Esophagus (tissue), 2 donors: ENCODE data around the gene NTRK3. TPM values are rescaled to one million over a fixed set of nuclear protein-coding genes. Genes with fewer than 3 reads are reported as not detected.

Experiments used
- H3K27ac ChIP-seq, 2 donors: one replicate each; pipeline ENCODE4 v1.5.1; 2013; ENCODE audit warnings: low read depth in 2 of 2, mild to moderate bottlenecking in 2 of 2, inconsistent platforms in 1 of 2, low read length in 1 of 2, moderate library complexity in 1 of 2
- H3K27me3 ChIP-seq, 2 donors: one replicate each; pipeline ENCODE4 v1.6.1; 2013; ENCODE audit warnings: low read length in 2 of 2, control low read depth in 1 of 2, mild to moderate bottlenecking in 1 of 2; ENCODE audit not compliant: insufficient read depth in 2 of 2, control insufficient read depth in 1 of 2
- H3K36me3 ChIP-seq, 2 donors: one replicate each; pipeline ENCODE4 v1.6.1; 2013; ENCODE audit warnings: low read length in 1 of 2; ENCODE audit not compliant: control insufficient read depth in 2 of 2, insufficient read depth in 2 of 2
- H3K4me1 ChIP-seq, 2 donors: one replicate each; pipeline ENCODE4 v1.6.1; 2013; ENCODE audit warnings: low read length in 1 of 2; ENCODE audit not compliant: control insufficient read depth in 2 of 2, insufficient read depth in 2 of 2
- H3K4me3 ChIP-seq, 2 donors: one replicate each; pipeline ENCODE4 v1.5.1; 2013; ENCODE audit warnings: low read length in 2 of 2, mild to moderate bottlenecking in 2 of 2, low read depth in 1 of 2, moderate library complexity in 1 of 2
- H3K9me3 ChIP-seq, 2 donors: one replicate each; pipeline ENCODE4 v1.6.1; 2013; ENCODE audit warnings: mild to moderate bottlenecking in 2 of 2, low read depth in 1 of 2, low read length in 1 of 2, moderate library complexity in 1 of 2; ENCODE audit not compliant: control insufficient read depth in 2 of 2, insufficient read depth in 1 of 2
- WGBS, 2 donors: extraction: QIAGEN DNeasy Blood & Tissue Kit; methylation state at CpG; one replicate each; pipeline ENCODE4 v1.1.7; 2013; 5-methylcytosine and 5-hydroxymethylcytosine counted together
- polyA plus RNA-seq, 2 donors: library from polyadenylated mRNA; stranded (reverse); fragments of 200-250 nt; gene quantifications; one replicate each; pipeline ENCODE4 v1.2.3, GENCODE V29; 2013
- donor health status: healthy with polysubstance abuse.
- donor health status: Bipolar disorder and iron deficiency.

The NTRK3 gene
- polyA plus RNA-seq, 2 donors = 0.61 to 0.77 TPM

DNA sequence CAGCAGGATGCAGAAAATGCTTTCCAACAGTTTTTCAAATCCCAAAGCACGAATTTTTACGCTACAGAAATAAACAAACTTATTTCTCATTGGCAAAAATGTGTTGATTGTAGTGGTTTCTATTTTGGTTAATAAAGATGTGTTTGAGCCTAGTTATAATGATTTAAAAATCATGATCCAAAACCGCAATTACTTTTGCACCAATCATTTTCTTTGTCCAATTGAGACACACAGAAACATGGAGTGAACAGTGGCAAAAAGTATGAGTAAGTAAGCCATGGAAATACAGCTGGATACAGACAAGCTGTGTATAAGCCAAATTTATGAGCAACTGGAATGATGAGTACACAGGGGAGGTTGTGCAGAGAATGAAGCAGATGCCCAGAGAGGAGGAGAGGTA lies 427.9 kb downstream of the NTRK3 start:
- Histone ChIP-seq H3K36me3 (no peaks in the 10 kb centered on the region), H3K9me3 (peaks cover 0 to 3% of the 10 kb centered on the region in 2 donors), H3K4me1 (no peaks in the 10 kb centered on the region), H3K27ac (no peak overlapping the region), H3K4me3 (no peak overlapping the region), H3K27me3 (no peaks in the 10 kb centered on the region)
- WGBS, 2 donors = 77 to 81% methylated on average over 3 of the region's 3 CpGs

DNA sequence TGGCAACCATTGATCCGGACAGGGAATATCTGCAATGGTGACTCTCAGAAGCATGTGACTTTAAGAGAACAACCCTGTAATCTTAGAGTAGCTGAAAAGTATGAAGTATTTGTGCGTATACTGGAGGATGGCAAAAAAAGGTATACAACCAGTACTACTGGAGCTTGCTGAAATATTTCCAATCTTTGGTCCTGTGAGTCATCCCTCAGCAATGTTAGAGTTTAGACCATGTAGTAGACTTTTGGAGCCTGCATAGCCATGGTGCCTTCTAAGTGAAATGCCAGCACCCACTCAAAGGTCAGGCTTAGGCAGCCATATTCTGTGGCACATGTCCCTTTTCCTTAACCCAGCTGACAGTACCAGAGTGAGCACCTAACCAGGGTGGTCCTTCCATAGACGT lies 429.4 kb downstream of the NTRK3 start:
- Histone ChIP-seq H3K27ac (no peak overlapping the region), H3K9me3 (peaks cover 0 to 3% of the 10 kb centered on the region in 2 donors), H3K4me3 (no peak overlapping the region), H3K4me1 (no peaks in the 10 kb centered on the region), H3K27me3 (peaks cover 0 to 2% of the 10 kb centered on the region in 2 donors), H3K36me3 (no peaks in the 10 kb centered on the region)
- WGBS, 2 donors = 77 to 79% methylated on average over 3 of the region's 3 CpGs

DNA sequence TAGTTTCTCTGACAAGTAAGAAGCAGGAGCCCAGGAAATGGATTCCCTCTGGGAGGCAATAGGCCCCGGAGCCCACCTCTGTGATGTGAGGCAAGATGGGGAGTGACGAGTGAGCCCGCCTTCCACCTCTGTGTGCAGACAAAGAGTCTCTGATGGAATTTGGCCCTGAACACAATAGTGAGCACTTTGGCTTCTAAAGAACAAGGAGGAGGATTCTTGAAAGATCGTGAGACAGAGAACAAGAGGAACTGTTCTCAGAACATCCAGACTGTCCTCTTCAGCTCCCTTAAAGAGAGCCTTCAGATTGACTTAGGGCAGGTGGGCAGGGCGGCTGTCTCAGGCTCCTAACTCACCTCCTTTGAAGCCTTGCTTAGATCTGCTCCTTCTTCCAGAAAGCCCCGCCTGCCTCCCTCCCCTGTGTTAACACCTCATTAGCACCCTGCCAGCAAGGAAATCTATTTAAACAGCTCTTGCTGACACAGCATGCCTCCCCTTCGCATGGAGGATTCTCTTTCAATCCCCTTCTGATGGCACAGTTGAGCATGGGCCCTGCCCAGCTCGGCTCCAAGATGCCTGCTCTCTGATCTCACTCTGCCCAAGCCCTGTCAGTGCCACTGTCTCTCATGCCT lies 430.3 kb downstream of the NTRK3 start:
- H3K4me3 ChIP-seq = no peak overlapping the region
- H3K27ac ChIP-seq = no peak overlapping the region
- peaks cover 0 to 2% of the 10 kb centered on the region in 2 donors for H3K27me3 ChIP-seq
- peaks cover 0 to 3% of the 10 kb centered on the region in 2 donors for H3K9me3 ChIP-seq
- 41% methylated on average over 8 of the region's 8 CpGs for WGBS, 2 donors
- H3K4me1 ChIP-seq = no peaks in the 10 kb centered on the region
- no peaks in the 10 kb centered on the region for H3K36me3 ChIP-seq

DNA sequence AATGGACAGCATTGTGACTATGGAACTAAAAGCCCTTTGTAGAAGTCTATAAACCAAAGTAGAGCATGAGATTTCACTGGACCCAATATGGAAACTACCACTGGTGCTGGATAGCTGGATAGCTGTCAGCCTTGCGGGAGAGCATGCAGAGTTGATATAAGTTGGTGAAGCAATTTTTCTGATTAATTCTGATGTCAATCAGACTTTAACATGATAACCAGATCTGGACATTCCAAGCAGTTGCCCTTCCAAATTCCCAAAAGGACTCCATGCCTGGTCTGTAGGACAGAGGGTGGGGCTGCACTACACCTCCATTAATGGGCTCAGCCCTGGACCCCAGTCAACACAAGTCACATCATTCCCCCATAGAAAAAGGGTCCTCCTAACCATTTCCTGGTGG lies 437.8 kb downstream of the NTRK3 start:
- H3K27me3 ChIP-seq = peaks cover 0 to 2% of the 10 kb centered on the region in 2 donors
- no peak overlapping the region for H3K27ac ChIP-seq
- H3K4me3 ChIP-seq = no peak overlapping the region
- no peaks in the 10 kb centered on the region for H3K4me1 ChIP-seq
- H3K9me3 ChIP-seq = no peaks in the 10 kb centered on the region
- no peaks in the 10 kb centered on the region for H3K36me3 ChIP-seq
- WGBS, 2 donors = 88 to 92% methylated on average over 1 of the region's 1 CpG

DNA sequence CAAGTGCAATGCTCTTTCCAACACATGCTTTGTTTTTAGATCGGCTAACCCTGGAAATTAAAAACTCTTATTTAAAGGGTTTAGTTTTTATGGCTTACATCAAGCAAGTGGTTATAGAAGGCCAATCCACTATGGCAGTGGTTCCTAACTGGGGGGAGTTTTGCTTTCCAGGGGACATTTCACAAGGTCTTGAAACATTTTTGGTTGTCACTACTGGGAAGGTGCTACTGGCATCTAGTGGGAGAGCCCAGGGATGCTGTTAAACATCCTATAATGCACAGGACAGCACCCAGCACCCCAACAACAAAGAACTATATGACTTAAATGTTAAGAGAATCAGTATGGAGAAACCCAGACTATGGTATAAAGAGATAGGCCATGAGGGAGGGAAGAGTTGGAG lies 439.0 kb downstream of the NTRK3 start:
- Histone ChIP-seq H3K4me3 (no peak overlapping the region), H3K9me3 (no peaks in the 10 kb centered on the region), H3K4me1 (no peaks in the 10 kb centered on the region), H3K27me3 (no peaks in the 10 kb centered on the region), H3K27ac (no peak overlapping the region), H3K36me3 (no peaks in the 10 kb centered on the region)
- 95% methylated on average over 1 of the region's 1 CpG for WGBS, 2 donors

DNA sequence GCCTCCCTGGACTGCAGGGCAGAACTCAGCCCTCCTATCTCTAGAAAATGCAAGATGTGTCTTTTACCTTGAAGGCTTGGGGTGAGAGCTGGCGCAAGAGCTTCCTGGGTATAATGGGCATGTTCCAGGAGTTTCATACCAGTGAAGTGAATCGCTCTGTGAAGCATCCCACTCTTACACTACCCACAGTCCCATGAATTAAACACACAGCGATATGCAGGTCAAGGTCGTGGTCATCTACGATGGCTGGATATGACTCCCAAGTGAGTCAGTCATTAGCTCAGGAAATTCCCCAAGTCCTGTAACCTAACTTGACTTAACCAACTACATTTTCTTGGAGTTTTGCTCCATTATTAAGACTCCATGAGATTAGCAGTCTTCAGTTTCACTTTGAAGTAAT lies 439.7 kb downstream of the NTRK3 start:
- Histone ChIP-seq H3K4me1 (no peaks in the 10 kb centered on the region), H3K36me3 (no peaks in the 10 kb centered on the region), H3K9me3 (no peaks in the 10 kb centered on the region), H3K4me3 (no peak overlapping the region), H3K27ac (no peak overlapping the region), H3K27me3 (no peaks in the 10 kb centered on the region)
- WGBS, 2 donors = 72 to 75% methylated on average over 5 of the region's 5 CpGs

DNA sequence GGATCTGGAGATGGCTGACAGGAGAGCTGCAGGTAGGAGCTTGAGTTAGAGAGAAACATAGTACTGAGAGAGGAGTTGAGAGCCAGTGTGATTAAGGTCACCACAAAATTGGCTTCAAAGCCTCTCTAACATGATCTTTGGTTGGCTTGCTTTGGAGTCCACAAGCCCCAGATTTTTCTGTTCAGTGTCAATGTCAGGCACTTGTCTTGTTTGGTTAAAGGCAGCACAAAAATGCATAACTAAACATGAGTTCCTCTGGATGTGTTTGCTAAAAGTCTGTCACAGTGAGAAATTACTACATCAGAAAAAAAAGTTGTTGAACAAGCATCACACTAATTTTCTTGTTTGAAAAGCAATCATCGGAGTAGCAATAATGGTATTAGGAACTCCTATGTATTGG lies 440.5 kb downstream of the NTRK3 start:
- Histone ChIP-seq H3K27me3 (no peaks in the 10 kb centered on the region), H3K27ac (no peak overlapping the region), H3K4me3 (no peak overlapping the region), H3K4me1 (no peaks in the 10 kb centered on the region), H3K9me3 (no peaks in the 10 kb centered on the region), H3K36me3 (no peaks in the 10 kb centered on the region)
- WGBS, 2 donors = 55 to 57% methylated on average over 1 of the region's 1 CpG

Other genes with a start within 250 kb of the NTRK3 start
- 10 to 100 TPM; 18.2 to 42.8 TPM for gene MRPL46, start 210.6 kb upstream of the NTRK3 start, polyA plus RNA-seq
- 10 to 100 TPM; 23.7 to 42.3 TPM for gene MRPS11, start 211.0 kb upstream of the NTRK3 start, polyA plus RNA-seq